KBM-7 (cell line): ENCODE data around the gene AHCYL2.
"Not testable (repeated sequence)": the region's sequence is repeated elsewhere in the genome, so short reads cannot be mapped to it uniquely, and the experiment has no call there.

Experiments used
- DNase-seq: peaks from one replicate; pipeline ENCODE4 v3.0.0-alpha.2; 2015
- in situ Hi-C: fragments of 300-500 bp; cut with MboI; formaldehyde crosslinking; loops from 2 replicates; pipeline ENCODE4 v1.14.3; 2020; ENCODE audit warnings: low sequenced_read_pairs, low pct_unique_long_range_greater_than_20kb, mixed read lengths

AHCYL2 gene

DNA sequence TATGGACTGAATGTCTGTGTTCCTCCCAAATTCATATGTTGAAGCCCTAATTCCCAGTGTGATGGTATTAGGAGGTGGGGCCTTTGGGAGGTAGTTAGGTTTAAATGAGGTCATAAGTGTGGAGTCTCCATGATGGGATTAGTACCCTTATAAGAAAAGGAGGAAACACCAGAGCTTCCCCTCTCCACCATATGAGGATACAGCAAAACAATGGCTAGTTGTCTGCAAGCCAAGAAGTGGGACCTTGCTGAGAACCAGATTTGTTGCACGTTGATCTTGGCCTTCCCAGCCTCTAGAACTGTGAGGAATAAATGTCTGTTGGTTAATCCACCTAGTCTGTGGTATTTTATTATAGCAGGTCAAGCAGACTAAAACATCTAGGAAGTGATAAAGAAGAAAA, 102.2 kb downstream of the AHCYL2 start:
- DNase-seq = no peak
- in situ Hi-C loops = no loop called here

DNA sequence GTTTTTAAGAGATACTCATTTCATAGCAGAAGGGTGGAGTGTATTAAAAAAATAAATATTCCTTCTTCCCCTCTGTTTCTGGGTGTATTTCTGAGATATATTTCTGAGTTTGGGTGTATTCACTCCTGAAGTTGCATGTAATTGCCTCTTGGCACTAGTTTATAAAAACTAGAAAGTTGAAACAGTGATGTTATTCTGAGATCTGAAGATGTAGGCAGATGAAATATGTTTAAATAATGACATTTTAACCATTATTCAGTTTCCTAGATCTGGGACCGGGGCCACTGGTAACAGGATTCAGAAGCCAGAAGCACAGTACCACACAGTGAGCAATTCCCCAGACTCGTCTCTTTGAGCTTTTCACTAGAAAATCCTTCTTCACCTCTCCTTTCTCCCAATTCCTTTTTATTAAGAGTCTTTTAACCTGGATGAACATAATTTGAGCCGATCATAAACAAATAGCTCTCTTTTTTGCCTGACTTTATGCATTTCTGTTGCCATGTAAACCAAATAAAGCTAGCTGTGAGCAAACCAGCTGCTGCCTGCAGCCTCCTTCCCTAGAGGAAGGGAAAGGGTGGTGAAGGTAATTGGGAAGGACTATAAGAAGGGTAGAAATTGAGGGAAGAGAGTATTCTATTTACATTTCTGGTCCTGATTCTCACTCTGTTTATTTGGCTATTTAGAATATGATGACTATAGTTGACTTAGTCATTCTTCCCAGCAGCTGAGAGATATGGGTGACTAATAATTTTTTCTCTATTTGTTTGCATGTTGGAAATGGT, 107.6 kb downstream of the AHCYL2 start:
- no peak for DNase-seq
- in situ Hi-C loops = no loop called here

DNA sequence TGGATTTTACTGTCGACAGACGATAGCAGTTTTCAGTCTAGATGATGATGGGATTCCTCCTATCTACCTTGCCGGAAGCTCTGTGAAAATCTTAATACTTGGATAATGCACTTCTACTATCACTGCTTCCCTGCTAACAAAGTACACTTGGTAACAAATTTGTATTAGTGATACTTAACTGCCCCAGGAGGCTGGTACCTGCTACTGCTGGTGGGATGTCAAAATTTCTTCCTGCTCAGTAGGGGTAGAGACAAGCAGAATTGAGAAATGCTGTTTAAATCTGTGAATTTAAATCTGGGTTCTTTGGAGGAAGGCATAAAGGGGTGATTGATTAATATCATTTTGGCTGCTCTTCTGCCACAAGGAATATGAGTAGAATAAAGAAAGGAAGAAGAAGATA, 109.6 kb downstream of the AHCYL2 start:
- in situ Hi-C loops = no loop called here
- no peak for DNase-seq

DNA sequence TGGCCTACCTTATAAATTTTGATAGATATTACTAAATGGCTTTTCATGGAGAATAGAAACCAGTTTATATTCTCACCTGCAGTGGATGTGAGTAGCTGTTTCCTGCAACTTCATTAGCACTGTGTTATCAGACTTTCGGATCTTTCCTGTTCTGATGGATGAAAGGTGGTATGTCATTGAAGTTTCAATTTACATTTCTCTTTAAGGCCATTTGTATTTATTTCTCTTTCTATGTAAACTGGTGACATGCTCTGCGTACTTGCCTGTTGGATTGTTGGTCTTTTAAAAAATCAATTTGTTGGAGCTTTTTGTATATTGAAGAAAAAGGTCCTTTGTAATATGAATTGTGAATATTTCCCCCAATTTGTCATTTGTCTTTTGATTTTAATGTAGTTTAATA, 113.6 kb downstream of the AHCYL2 start:
- no peak for DNase-seq
- in situ Hi-C loops = no loop called here

DNA sequence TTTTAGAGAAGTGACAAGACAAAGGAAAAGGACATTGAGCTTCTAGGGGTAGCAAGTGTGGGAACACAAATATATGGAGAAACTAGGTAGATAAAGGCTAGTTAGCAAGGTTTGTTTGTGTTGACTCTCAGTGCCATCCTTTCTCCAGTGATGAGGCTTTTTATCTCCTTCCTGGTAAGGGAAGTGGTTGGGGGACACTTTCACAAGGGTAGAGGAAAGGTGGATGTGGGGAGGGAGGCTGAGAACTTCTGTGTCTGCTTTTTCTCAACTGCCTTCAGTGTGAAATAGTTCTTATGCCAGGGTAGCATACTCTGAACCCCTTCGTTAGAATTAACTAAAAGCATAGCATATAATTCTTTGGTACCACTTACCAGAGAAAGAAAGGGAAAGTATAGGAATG, 116.4 kb downstream of the AHCYL2 start:
- no peak for DNase-seq
- in situ Hi-C loops = no loop called here

DNA sequence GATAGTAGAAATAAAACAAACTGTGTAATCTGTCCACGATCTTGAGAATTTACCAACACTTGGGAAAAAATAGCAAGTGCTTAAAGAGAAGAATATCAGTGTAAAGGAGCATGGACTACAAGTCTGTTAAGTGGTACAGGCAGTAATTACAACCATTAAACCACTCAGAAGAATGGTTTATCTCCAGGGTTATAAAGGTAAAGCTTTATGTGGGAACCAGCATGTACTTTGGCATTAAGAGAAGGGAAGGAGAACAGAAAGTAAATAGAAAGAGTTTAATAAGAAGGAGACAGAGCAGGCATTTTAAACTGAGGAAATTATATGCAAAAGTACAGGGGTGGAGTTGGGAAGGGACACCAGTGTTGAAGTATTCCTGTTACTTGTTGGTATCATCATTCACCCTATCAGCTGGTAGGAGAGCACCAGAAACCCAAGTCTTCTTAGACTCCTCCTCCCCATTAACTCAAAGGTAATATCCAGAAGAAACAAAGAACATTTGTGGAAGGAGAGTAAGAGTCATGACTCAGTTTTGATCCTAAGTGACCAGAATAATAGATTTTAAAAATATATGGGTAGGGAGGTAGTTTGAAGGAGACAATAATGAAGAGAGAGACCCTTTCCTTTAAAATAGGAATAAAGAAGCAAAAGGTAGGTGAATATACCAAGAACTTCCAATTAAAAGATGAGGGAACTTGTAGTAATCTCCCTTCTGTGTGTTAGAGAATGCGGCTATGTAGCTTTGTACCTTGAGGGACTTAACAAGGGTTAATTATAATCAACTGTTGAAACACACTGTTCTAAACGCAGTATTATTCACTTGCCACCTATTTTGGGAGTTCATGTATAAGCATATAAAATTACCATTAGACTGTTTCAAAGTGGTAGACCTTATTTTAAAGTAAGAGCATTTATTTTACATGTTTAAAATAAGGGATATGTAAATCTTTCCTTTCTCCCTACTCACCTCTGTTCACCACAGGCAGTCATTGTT, 117.3 kb downstream of the AHCYL2 start:
- in situ Hi-C loops = no loop called here
- DNase-seq = no peak

DNA sequence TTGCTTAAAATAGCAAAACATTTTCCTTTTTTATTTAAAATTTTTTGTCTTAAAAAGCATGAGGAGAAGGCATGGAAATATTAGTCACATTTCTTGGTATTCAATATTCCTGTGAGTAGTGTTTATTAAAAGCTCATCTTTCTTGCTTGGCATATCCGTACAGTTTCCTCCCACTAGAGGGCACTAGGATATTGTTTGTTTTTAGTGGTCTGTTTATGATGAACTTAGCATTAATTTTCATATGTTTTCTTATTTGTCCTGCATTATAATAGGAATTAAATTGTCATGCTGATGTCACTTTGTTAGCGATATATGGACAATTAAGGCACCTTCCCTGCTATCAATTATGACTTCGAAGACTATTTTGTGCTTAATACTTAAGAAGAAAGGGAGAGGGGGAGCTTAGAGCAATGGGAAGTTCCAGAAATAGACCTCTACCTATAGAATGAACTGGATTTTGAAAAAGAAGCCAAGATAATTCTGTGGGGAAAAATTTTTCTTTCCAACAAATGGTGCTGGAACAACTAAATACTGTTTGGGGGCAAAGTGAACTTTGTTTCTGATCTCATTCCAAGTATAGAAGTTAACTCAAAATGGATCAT, 118.4 kb downstream of the AHCYL2 start:
- in situ Hi-C loops = no loop called here
- peak; percentile 66 for DNase-seq

DNA sequence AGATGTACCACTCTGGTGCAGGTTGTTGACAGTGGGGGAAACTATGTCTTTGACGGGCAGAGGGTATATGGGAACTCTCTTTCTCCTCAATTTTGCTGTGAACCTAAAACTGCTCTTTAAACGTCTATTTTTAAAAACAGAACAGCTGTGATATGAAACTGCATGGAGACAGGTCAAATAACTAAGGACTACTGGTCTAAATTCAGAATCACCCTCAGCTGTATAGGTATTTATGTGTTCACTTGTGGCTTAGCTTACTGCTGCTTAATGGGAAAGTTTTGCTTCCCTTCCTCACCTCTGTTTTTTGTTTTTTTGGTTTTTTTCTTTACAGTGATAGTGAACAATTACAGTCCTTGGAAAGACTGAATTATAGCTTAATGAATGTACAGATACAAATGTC, 122.5 kb downstream of the AHCYL2 start:
- in situ Hi-C loops = no loop called here
- DNase-seq = no peak

DNA sequence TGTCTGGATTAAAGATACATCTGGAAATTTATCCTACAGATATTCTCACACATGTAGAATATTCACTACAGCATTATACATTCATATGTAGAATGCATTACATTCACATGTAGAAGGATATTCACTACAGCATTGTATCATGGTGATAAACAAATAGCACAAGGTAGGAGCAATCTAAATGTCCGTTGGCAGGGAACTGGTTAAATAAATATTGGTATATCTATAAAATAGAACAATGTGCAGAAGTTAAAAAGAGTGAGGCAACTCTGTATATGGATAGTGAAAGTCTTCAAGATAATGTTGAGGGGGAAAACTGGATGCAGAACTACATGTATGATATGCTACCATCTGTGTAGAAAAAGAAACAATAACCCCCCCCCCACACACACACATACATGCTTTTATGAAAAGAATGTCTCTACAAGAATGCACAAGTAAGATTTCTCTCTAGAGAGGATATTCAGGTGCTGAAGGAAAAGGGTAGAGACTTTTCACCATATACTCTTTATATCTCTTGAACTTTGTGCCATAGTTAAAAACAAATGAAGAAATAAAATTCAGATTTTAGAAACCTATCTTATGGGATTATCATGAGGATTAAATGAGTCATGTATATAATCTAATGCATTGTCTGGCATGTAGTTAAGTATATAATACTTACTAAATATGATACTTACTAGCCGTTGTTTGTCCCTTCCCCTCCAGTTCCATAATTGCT, 123.4 kb downstream of the AHCYL2 start:
- in situ Hi-C loops = no loop called here
- DNase-seq = no peak

DNA sequence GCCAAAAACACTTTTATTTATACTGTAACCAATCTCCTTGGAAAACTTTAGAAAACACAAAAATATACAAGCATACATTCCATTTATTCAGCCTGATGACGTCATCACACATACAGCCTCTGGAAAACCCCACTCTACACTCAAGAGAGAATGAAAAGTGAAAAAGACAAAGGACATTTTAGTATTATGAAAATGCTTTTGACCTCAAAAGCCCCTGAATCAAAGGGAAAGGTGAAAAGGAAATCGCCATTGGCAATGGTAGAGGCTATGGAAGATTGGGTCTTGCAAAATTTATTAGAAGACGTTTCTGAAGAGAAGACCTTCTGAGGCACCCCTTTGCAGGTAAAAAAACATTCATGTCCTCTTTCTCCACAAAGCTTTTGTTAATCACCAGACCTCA, 126.5 kb downstream of the AHCYL2 start:
- no peak for DNase-seq
- in situ Hi-C loops = no loop called here

DNA sequence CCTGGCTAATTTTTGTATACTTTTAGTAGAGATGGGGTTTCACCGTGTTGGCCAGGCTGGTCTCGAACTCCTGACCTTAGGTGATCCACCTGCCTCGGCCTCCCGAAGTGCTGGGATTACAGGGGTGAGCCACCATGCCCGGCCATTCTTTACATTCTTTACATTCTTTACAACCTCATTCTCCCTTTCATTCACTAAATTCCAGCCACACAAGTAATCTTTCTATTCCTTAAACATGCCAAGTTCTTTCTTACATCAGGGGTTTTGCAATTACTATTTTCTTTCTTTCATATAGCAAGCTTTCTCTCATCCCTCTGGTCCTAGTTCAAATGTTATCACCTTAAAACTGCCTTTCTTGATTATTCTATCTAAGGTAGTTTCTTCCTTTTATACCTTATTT, 128.3 kb downstream of the AHCYL2 start:
- DNase-seq, in situ Hi-C loops: not testable (repeated sequence)

DNA sequence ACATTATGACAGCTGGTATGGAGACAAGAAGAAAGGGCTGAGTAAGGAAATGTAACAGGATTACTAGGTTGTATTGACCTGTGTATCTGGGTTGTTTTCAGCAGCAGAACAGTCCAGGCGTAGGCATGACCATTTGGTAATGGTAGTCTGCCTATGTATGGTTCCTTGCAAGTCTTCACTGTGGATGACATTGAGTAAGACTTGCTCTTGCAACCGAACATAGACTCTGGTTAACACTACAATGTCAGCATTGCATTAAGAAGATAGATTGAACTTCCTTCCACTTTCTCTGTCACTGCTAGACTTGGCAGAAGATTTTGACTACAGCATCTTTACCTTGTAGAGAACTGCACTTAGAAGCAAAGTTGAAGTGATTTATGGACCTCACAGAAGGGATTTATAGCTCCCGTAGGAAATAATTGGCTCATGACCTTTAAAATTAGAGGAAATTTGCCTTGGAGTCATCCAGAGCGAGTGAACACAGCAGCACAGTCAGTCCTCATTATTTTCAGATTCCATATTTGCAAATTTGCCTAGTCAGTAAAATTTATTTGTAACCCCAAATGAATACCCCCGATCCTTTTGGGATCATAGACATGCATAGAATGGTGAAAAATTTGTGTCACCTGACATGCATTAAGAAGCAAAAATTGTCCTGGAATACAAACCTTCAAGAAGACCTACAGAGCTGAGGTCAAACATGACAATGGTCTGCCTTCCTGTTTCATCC, 129.8 kb downstream of the AHCYL2 start:
- no peak for DNase-seq
- in situ Hi-C loops = no loop called here

DNA sequence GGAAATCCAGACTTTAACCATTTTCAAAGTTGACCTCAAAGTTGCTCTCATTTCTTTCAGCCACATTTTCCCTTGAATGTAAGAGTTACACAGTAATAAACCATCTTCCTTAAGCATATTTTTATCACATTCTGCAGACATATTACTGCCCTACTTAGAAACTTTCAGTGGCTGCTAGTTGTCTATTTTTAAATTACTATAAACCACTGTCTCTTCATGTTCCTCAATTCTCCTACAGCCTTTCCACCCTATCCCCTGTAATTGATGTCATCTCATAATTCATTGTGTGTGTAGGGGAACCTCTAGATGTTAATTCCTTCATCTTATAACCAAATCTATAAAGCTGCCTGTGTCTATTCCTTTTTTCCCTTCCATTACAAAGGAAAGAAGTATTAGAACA, 131.3 kb downstream of the AHCYL2 start:
- DNase-seq = peak; percentile 27
- in situ Hi-C loops = no loop called here

DNA sequence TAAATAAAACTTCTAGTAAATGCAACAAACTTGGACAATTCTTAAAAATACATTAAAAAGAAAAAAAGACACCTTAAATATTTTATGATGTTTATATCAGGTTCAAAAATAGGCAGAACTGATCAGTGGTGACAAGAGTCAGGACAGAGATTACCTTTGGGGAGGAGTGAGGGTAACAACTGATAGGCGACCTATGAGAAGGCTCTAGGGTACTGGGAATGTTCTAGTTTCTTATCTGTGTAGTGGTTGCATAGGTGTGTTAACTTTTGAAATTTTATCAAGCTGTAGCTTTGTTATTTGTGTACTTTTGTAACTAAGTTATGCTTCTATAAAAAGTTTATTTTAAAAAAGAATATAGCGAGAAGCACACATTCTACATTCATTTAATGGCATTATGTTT, 134.3 kb downstream of the AHCYL2 start:
- in situ Hi-C loops = no loop called here
- DNase-seq = no peak

DNA sequence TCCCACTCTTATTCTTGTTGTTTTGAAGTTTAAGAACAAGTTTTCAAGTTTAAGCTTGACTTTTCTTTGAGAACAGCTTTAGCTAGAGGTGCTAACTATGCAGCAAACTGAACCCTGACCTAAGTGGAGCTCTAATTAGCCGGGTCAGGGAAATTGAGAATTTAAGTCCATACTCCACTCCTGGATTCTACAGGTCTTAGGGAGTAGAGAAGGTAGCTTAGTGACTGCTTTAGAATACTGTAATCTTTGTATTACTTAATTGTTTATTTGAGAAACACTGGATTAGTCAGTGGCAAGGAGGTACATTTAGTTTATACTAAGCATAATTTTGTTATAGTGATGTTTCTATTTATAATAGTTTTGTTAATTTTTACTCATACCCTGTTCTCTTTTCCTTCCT, 134.8 kb downstream of the AHCYL2 start:
- DNase-seq = no peak
- in situ Hi-C loops = no loop called here

DNA sequence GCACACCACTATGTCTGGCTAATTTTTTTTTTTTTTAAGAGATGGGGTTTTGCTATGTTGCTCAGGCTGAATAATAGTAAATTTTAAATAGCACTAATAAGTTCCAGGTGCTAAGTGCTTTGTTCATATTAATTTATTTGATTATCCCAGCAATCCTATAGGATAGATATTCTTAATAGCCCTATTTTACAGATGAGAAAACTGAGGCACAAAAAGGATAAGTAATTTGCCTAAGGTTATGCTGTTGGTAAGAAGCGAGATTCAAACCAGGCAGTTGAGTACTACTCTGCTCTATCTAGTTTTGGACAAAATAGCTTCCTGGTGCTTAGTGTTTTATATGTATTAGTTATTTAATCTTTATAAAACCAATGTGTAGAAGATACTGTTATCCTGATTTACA, 136.9 kb downstream of the AHCYL2 start:
- DNase-seq = no peak
- in situ Hi-C loops = no loop called here

DNA sequence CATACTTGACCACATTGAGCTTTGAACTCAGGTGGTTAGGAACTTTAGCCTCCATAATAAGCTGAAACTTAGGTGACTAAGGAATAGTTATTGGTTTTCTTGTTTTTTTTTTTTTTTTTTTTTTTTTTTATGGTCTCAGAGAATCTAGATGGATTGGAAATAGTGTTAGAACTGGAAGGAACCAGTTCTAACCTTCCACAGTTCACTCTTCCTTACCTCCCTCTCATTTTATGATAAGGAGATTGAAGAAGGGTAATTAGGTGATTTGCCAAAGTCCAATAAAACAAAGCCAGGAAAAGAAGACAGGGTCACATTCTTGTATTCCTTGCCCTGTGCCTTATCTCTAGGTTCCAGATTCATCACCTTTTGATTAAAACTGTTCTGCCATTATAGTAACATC, 137.7 kb downstream of the AHCYL2 start:
- in situ Hi-C loops = no loop called here
- no peak for DNase-seq

DNA sequence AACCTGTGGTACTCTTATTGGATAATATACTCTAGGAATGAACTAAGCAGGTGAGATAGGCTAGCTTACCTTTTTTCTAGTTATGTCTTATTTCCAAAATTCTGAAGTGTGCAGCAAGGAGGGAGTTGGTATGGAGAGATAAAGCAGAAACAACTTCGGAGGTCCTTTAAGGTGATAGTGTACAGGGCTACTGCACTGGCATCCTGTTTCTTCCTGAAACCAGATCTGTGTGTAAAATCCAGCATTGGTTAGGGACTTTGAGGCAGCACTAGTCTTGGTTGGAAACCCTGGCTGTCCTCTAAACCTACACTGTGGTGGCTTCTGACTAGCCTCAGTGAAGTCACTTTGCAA, 142.5 kb downstream of the AHCYL2 start:
- in situ Hi-C loops = no loop called here
- no peak for DNase-seq
